ENCODE results near the gene AEBP1.

AEBP1 gene

DNA sequence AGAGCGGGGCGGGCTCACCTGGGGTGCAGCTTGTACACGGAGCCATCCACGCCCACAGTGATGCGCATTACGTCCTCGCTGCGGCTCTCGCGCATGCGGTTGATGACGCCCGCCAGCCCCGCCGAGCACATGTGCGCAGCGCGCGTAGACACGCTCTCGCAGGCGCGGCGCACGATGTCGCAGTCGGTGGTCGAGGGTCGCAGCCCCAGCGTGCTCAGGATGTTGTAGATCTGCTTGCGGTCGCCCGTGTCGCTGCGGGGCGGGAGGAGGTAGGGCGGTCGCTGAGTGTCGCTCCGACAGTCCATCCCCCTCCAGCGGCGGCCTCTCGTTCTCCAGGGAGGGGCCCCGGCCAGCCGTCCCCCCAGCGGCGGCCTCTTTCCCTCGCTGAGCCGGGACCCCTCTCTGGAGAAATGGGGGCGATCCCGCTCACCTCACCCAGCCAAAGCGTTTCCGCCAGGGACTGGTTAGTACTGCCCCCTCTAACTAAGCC, 41.4 kb downstream of the AEBP1 start:
- DNase-seq: no peak

DNA sequence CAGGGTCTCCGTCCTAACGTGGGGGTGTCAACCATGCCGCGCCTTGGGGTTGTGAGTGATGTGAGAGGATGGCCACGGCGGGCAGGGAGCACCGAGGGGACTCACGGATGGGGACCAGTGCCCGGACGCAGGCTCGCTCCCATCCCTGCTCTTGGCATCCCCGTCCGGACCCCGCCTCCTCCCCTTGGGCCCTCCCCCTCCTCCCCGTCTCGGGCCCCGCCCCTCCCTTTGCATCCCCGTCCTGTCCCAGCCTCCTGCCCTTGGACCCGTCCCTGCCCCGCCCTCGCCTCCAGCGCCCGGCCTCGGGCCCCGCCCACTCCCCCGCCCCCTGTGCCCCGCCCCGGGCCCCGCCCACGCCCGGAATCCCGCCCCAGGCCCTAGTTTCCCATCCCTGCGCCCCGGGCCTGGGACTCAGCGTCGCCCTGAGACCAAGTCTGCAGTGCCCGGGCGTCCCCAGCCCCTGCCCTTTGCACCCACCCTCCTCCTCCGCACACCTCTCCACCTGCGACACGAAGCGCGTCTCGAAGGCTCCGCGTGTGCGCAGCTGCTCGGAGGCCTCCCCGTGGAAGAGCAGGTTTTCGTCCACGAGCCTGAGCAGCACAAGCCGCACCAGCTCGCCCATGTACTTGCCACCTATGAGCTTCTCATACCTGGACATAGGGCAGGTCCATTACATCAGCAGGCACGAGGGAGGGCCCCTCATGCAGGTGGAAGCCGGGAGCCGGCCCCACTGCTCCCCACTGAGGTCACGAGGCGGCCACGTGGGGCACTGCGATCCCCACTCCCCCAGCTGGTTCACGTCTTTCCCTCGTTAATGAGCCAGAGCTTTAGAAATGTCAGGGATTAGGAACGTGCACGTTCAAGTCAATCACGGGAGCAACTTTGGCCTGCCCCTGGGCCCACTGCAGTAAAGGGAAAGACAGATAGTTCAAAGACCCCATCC, 42.1 kb downstream of the AEBP1 start:
- DNase-seq: no peak

GRCh38 chr7:44147026-44147991, 43.2 kb downstream of the AEBP1 start:
- no peak for DNase-seq

GRCh38 chr7:44148166-44148565, 44.0 kb downstream of the AEBP1 start:
- DNase-seq: no peak

- no peak for DNase-seq
These were observed 44.9 kb downstream of the AEBP1 start for GRCh38 chr7:44148961-44149536.

GRCh38 chr7:44149571-44150465, 45.7 kb downstream of the AEBP1 start:
- DNase-seq: no peak

GRCh38 chr7:44150466-44150832, 46.3 kb downstream of the AEBP1 start:
- DNase-seq: no peak

GRCh38 chr7:44150966-44151941, 47.1 kb downstream of the AEBP1 start:
- no peak for DNase-seq

GRCh38 chr7:44151956-44152355, 47.8 kb downstream of the AEBP1 start:
- no peak for DNase-seq

DNA sequence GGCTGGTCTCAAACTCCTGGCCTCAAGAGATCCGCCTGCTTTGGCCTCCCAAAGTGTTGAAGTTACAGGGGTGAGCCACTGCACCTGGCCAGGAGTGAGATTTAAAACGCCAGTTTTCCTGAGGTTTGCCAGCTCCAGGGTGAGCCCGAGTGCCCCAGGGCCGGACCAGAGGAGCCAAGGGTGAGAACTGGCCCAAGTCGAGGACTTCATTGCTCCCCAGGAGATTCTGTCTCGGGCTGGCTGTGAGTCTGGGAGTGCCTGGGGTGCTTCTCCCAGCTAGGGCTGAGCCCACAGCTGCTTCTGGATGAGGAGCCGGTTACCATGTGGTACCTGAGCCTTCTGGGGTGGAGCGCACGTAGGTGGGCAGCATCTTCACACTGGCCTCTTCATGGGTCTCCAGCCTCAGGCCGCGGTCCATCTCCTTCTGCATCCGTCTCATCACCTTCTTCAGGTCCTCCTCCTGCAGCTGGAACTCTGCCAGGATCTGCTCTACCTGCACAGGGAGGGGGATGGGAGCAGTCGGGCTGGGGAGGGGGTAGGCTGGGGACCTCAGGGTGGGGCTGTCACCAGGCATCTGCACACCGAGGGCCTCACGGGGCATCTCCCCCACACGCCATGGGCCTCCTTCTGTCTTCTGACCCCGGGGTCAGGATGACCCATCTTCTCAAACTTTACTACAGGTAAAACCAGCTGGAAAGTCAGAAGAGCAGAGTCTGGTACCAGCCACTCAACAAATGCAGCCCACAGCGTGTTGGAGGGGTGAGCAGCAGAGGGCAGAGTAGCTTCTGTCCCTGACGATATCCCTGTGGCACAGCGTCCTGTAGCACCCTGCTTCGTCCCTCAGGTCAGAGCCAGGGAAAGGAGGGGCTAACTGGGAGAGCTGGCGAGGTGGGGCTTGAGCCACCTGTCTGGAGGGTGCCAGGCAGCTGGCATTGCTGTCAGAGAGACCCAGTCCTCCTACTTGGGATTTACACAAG, 49.1 kb downstream of the AEBP1 start:
- DNase-seq: no peak

- no peak for DNase-seq
These were observed 49.8 kb downstream of the AEBP1 start for GRCh38 chr7:44153948-44154335.

GRCh38 chr7:44154703-44155102, 50.6 kb downstream of the AEBP1 start:
- no peak for DNase-seq

DNA sequence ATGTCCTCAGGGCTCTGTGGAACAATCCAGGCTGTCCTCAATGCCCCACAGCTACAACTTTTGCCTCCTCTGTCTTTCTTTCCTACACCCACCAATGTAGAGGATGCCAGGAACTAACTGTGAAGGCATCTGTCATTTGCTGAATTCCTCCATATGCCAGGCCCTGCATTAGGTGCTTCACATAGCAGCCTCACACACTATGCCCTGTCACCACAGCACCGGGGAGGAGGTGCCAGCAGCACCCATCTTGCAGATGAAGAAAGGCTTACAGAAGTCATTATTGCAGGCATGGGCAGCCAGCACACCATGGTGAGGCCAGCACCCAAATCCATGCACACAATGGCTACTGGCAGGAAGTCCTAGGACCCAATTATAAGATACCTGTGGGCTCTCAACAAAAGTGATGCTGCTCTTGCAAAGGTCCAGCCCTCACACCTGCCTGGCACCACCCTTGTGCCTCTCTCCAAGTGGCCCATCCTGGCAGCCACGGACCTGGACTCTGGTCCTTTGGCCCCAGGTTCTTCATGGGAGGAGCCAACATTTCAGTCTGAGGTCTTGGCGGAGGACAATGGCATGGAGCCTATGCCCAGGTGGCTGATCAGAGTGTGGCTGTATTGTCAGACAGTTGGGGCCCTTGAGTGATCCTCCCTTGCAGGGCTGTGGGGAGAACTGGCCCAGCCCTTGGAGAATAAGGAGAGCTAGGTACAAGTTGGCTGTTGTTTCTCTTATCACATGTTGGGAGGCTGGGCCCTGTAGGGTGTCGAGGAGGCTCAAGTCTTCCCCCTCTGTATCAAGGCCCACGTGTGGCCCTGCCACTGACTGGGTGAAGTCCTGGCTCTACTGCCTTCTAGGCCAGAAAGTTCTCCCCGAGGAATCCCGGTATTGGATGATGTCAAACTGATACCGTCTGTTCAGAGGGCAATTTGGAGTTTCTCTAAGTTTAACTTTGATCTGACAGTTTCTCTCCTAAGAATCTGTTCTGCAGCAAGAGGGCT, 51.3 kb downstream of the AEBP1 start:
- DNase-seq: no peak

- no peak for DNase-seq
These were observed 52.4 kb downstream of the AEBP1 start for GRCh38 chr7:44156453-44157010.

DNA sequence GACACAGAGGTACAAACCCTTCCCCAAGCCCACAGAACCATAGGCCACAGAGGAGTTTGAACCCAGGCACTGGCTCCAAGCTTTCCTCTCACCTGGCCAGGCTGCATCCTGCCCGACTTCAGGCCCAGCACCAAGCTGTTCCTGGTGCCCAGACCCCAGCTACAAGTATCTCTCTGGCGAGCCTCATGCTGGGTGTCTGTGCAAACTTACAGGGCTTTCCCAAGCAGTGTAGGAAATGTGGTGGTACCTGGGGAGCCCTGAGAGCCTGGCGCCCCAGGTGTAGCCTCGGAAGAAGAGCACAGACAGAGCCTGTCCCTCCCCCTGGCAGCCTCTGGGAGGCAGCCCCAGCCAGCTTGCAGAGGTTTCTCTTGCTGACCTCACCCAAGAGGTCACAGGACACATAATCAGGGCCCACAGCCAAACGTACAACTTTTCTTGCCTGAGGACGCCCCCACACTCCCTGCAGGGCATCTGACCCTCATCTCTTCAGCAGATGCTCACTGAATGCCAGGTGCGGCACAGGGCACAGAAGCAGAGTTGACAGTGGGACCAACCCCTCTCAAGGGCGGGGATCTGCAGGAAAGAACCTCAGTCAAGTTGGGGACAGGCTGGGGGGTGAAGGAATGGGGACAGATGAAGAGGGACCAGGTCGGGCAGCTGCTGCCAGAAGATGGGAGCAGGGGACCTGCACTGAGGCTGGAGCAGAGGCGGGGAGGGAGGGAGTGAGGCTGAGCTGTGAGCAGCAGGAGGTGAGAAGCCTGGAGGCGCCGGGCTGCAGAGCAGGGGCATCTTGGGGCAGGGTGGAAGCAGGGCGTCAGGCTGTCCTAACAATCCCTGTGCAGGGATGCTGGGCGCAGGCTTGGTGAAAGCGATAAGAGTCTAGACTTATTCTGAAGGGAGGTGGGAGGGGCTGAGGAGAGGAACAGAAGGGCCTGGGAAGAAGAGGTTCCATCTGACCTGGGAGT, 53.3 kb downstream of the AEBP1 start:
- no peak for DNase-seq

GRCh38 chr7:44158096-44158872, 54.1 kb downstream of the AEBP1 start:
- no peak for DNase-seq
